ENCODE results near the gene CSTPP1. TPM values are rescaled to one million over a fixed set of nuclear protein-coding genes. Genes with fewer than 3 reads are reported as not detected.

Gene CSTPP1
- total RNA-seq, 3 donors from 2014 or later (not counting 1 experiment from before 2014, with no cell fraction given) = 16.2 to 17.8 (median 16.9) TPM

DNA sequence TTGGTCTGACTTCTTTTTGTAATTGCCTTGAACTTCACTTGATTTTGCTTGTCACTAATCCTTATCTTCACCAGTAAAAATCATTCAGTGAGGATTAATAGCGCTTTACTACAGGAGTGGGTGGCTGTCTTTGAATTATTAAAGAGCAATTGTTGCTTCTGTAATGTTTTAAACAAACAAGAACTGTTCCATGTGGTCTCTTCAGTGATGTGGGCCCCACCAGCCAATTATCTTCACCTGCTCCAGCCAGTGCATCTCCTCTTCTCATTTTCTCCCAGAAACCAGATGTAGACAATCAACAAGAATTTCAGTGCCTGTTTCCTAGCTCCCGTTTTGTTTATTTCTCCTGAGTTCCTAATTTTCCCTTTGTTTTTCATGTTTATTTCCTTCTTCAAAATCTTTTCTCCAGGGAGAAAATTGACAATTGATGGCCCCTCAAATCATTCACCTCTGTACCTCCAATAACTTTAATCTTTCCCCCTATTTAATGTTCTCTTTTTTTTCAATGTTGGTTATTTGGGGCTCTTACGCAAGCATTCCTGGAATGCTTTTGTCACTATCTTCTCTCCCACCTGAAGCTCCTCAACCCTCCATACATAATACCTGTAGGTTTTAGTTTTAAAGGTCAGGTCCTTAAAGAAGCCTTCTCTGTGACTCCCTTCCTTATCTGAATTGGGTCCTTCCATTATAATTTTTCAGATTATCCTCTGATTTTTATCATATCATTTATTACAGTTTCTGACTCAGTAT is 125.0 kb downstream of the CSTPP1 start:
- no peak overlapping the region for H3K4me3 ChIP-seq (ENCODE audit: low read length)
- no peaks in the 10 kb centered on the region for H3K4me1 Mint-ChIP-seq
- WGBS (ENCODE audit: insufficient coverage) = 82% methylated on average over 1 of the region's 3 CpGs
- no peaks in the 10 kb centered on the region for H3K36me3 Mint-ChIP-seq
- H3K36me3 ChIP-seq (ENCODE audit: control insufficient read depth, insufficient read depth, low read length) = no peaks in the 10 kb centered on the region
- TF ChIP-seq, protein P1, sequence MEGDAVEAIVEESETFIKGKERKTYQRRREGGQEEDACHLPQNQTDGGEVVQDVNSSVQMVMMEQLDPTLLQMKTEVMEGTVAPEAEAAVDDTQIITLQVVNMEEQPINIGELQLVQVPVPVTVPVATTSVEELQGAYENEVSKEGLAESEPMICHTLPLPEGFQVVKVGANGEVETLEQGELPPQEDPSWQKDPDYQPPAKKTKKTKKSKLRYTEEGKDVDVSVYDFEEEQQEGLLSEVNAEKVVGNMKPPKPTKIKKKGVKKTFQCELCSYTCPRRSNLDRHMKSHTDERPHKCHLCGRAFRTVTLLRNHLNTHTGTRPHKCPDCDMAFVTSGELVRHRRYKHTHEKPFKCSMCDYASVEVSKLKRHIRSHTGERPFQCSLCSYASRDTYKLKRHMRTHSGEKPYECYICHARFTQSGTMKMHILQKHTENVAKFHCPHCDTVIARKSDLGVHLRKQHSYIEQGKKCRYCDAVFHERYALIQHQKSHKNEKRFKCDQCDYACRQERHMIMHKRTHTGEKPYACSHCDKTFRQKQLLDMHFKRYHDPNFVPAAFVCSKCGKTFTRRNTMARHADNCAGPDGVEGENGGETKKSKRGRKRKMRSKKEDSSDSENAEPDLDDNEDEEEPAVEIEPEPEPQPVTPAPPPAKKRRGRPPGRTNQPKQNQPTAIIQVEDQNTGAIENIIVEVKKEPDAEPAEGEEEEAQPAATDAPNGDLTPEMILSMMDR (IDR thresholded peaks at IDR 0.05) = no peak
- no peaks in the 10 kb centered on the region for H3K9me3 Mint-ChIP-seq
- H3K27me3 ChIP-seq (ENCODE audit: control insufficient read depth, insufficient read depth, low read length) = no peaks in the 10 kb centered on the region
- intact Hi-C loops (cut with micrococcal nuclease) = no loop called here
- no peak overlapping the region for H3K4me3 Mint-ChIP-seq
- no peak overlapping the region for H3K27ac ChIP-seq (ENCODE audit: low read length)
- H3K9me3 ChIP-seq (ENCODE audit: control insufficient read depth, insufficient read depth, low read length) = no peaks in the 10 kb centered on the region
- ATAC-seq = no peak
- DNase-seq = no peak
- H3K27ac Mint-ChIP-seq = no peak overlapping the region
- H3K27me3 Mint-ChIP-seq (ENCODE audit: low read depth in 2 of 2) = no peaks in the 10 kb centered on the region
- no peaks in the 10 kb centered on the region for H3K4me1 ChIP-seq (ENCODE audit: control insufficient read depth, insufficient read depth, low read length)

DNA sequence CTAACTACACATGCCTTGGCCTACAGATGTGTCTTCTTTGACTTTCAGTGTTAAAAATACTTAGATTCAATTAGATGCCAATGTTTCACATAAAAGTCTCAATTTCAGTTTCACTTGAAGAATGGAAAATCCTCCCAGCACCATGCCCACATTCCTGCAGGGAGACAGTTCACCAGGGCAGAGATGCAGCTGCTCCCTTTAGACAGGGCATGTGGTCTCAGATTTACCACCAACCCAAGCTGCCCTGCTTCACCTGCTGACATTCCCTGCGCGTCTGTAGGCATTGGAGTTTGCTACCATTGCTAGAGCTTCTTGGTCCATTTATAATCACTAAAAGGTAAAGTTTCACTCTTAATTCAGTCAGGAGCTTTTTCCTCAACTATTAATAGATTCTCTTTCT is 126.2 kb downstream of the CSTPP1 start:
- Mint-ChIP-seq H3K4me3 (no peak overlapping the region), H3K36me3 (no peaks in the 10 kb centered on the region), H3K9me3 (no peaks in the 10 kb centered on the region), H3K27ac (no peak overlapping the region), H3K4me1 (no peaks in the 10 kb centered on the region), H3K27me3 (ENCODE audit: low read depth in 2 of 2) (no peaks in the 10 kb centered on the region)
- TF ChIP-seq, protein P1 (IDR thresholded peaks at IDR 0.05) = no peak
- Histone ChIP-seq H3K36me3 (ENCODE audit: control insufficient read depth, insufficient read depth, low read length) (no peaks in the 10 kb centered on the region), H3K27ac (ENCODE audit: low read length) (no peak overlapping the region), H3K9me3 (ENCODE audit: control insufficient read depth, insufficient read depth, low read length) (no peaks in the 10 kb centered on the region), H3K4me1 (ENCODE audit: control insufficient read depth, insufficient read depth, low read length) (no peaks in the 10 kb centered on the region), H3K4me3 (ENCODE audit: low read length) (no peak overlapping the region), H3K27me3 (ENCODE audit: control insufficient read depth, insufficient read depth, low read length) (no peaks in the 10 kb centered on the region)
- no peak for ATAC-seq
- intact Hi-C loops (cut with micrococcal nuclease) = no loop called here
- DNase-seq = no peak
- WGBS (ENCODE audit: insufficient coverage) = 94% methylated on average over 2 of the region's 2 CpGs

DNA sequence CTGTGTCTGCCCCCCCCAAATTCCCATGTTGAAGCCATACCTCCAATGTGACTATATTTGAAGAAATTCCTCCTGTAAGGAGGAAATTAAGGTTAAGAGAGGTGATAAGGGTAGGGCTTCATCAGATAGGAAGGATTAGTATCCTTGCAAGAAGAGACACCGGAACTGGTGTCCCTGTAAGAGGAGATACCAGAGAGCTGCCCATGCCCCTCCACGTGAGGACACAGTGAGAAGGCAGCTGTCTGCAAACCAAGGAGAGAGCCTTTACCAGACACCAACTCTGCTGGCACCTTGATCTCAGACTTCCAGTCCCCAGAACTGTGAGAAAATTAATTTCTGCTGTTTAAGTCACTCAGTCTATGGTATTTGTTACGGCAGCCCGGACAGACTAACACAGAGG is 130.8 kb downstream of the CSTPP1 start:
- 93% methylated on average over 4 of the region's 4 CpGs for WGBS (ENCODE audit: insufficient coverage)
- ATAC-seq (no peak), DNase-seq (no peak)
- H3K4me3 Mint-ChIP-seq = no peak overlapping the region
- Histone ChIP-seq H3K36me3 (ENCODE audit: control insufficient read depth, insufficient read depth, low read length) (no peaks in the 10 kb centered on the region), H3K4me3 (ENCODE audit: low read length) (no peak overlapping the region), H3K9me3 (ENCODE audit: control insufficient read depth, insufficient read depth, low read length) (no peaks in the 10 kb centered on the region), H3K27ac (ENCODE audit: low read length) (no peak overlapping the region), H3K27me3 (ENCODE audit: control insufficient read depth, insufficient read depth, low read length) (no peaks in the 10 kb centered on the region), H3K4me1 (ENCODE audit: control insufficient read depth, insufficient read depth, low read length) (no peaks in the 10 kb centered on the region)
- intact Hi-C loops (cut with micrococcal nuclease) = no loop called here
- no peak overlapping the region for H3K27ac Mint-ChIP-seq
- TF ChIP-seq, protein P1 (IDR thresholded peaks at IDR 0.05) = no peak
- no peaks in the 10 kb centered on the region for H3K36me3 Mint-ChIP-seq
- no peaks in the 10 kb centered on the region for H3K4me1 Mint-ChIP-seq
- H3K9me3 Mint-ChIP-seq = no peaks in the 10 kb centered on the region
- H3K27me3 Mint-ChIP-seq (ENCODE audit: low read depth in 2 of 2) = no peaks in the 10 kb centered on the region

GRCh38 chr11:47070769-47071168 is 134.2 kb downstream of the CSTPP1 start:
- H3K9me3 Mint-ChIP-seq = no peaks in the 10 kb centered on the region
- no peaks in the 10 kb centered on the region for H3K36me3 ChIP-seq (ENCODE audit: control insufficient read depth, insufficient read depth, low read length)
- no peak for ATAC-seq
- H3K4me3 Mint-ChIP-seq = no peak overlapping the region
- TF ChIP-seq, protein P1 (IDR thresholded peaks at IDR 0.05) = no peak
- no peaks in the 10 kb centered on the region for H3K27me3 ChIP-seq (ENCODE audit: control insufficient read depth, insufficient read depth, low read length)
- intact Hi-C loops (cut with micrococcal nuclease) = no loop called here
- H3K4me1 Mint-ChIP-seq = no peaks in the 10 kb centered on the region
- no peak for DNase-seq
- H3K4me1 ChIP-seq (ENCODE audit: control insufficient read depth, insufficient read depth, low read length) = no peaks in the 10 kb centered on the region
- H3K27me3 Mint-ChIP-seq (ENCODE audit: low read depth in 2 of 2) = no peaks in the 10 kb centered on the region
- H3K9me3 ChIP-seq (ENCODE audit: control insufficient read depth, insufficient read depth, low read length) = no peaks in the 10 kb centered on the region
- H3K27ac ChIP-seq (ENCODE audit: low read length) = no peak overlapping the region
- no peak overlapping the region for H3K4me3 ChIP-seq (ENCODE audit: low read length)
- H3K27ac Mint-ChIP-seq = no peak overlapping the region
- H3K36me3 Mint-ChIP-seq = no peaks in the 10 kb centered on the region
- WGBS (ENCODE audit: insufficient coverage) = no CpG with 5 or more reads among the region's 1 CpG
